ENCODE results near the gene KLK13. TPM values are rescaled to one million over a fixed set of nuclear protein-coding genes. Genes with fewer than 3 reads are reported as not detected.

The KLK13 gene
- polyA plus RNA-seq, 1 of the 3 experiments (the other 2 are of a cell fraction) = not detected

GRCh38 chr19:51031880-51032225 is 33.0 kb downstream of the KLK13 start:
- Histone ChIP-seq H3K4me1 (ENCODE audit: control insufficient read depth in 1 of 2, insufficient read depth in 2 of 2, low read depth in 1 of 2, low read length in 1 of 2) (no peaks in the 10 kb centered on the region), H3K4me3 (ENCODE audit: low read depth in 2 of 2, low read length in 1 of 2) (no peak overlapping the region), H3K27me3 (ENCODE audit: insufficient read depth) (peaks cover 47% of the 10 kb centered on the region), H3K4me2 (no peak overlapping the region), H3K36me3 (replicated peaks in 1 of 2; ENCODE audit: control insufficient read depth in 1 of 2, insufficient read depth in 2 of 2, low read length in 1 of 2) (no peaks in the 10 kb centered on the region), H3K27ac (ENCODE audit: low read depth in 2 of 2, low read length in 1 of 2) (no peak overlapping the region), H3F3A (replicated peaks; ENCODE audit: insufficient read depth) (no peaks in the 10 kb centered on the region), H3K9ac (no peak overlapping the region), H3K9me2 (no peaks in the 10 kb centered on the region), H4K20me1 (ENCODE audit: insufficient read depth) (no peaks in the 10 kb centered on the region), H3K79me2 (ENCODE audit: insufficient read depth) (no peaks in the 10 kb centered on the region), H3K9me3 (no peaks in the 10 kb centered on the region), H2AFZ (ENCODE audit: low read depth) (no peak overlapping the region)
- ChIA-PET CTCF (no interaction called here), POLR2A (no interaction called here)
- WGBS (ENCODE audit: low lambda C conversion rate) = 61% methylated on average over 4 of the region's 28 CpGs
- TF ChIP-seq TCF12 (IDR thresholded peaks at IDR 0.05) = no peak
- TF ChIP-seq GATA2 (CRISPR knock-in tag; IDR thresholded peaks at IDR 0.05) = no peak
- TF ChIP-seq FOXM1 (IDR thresholded peaks at IDR 0.05; ENCODE audit: low read depth) = no peak
- no peak for TF ChIP-seq PBX3 (IDR thresholded peaks at IDR 0.05)
- no peak for TF ChIP-seq TAF1 (IDR thresholded peaks at IDR 0.05; ENCODE audit: borderline replicate concordance, low read depth, low read length)
- no peak for TF ChIP-seq RFX5 (IDR thresholded peaks at IDR 0.05; ENCODE audit: low read length)
- TF ChIP-seq YY1 (IDR thresholded peaks at IDR 0.05; ENCODE audit: low read depth) = no peak
- no peak for TF ChIP-seq NRF1 (IDR thresholded peaks at IDR 0.05; ENCODE audit: low read depth, low read length)
- no peak for TF ChIP-seq RAD21 (IDR thresholded peaks at IDR 0.05; ENCODE audit: low read length)
- no peak for DNase-seq

GRCh38 chr19:51031220-51031879 is 33.5 kb downstream of the KLK13 start:
- Histone ChIP-seq H3K4me1 (ENCODE audit: control insufficient read depth in 1 of 2, insufficient read depth in 2 of 2, low read depth in 1 of 2, low read length in 1 of 2) (no peaks in the 10 kb centered on the region), H3K9me2 (no peaks in the 10 kb centered on the region), H3K4me3 (ENCODE audit: low read depth in 2 of 2, low read length in 1 of 2) (no peak overlapping the region), H4K20me1 (ENCODE audit: insufficient read depth) (no peaks in the 10 kb centered on the region), H3K4me2 (no peak overlapping the region), H3F3A (replicated peaks; ENCODE audit: insufficient read depth) (no peaks in the 10 kb centered on the region), H3K36me3 (replicated peaks in 1 of 2; ENCODE audit: control insufficient read depth in 1 of 2, insufficient read depth in 2 of 2, low read length in 1 of 2) (no peaks in the 10 kb centered on the region), H3K27me3 (ENCODE audit: insufficient read depth) (peaks cover 51% of the 10 kb centered on the region), H3K27ac (ENCODE audit: low read depth in 2 of 2, low read length in 1 of 2) (no peak overlapping the region), H2AFZ (ENCODE audit: low read depth) (no peak overlapping the region), H3K9me3 (no peaks in the 10 kb centered on the region), H3K9ac (no peak overlapping the region), H3K79me2 (ENCODE audit: insufficient read depth) (no peaks in the 10 kb centered on the region)
- TF ChIP-seq TAF1 (IDR thresholded peaks at IDR 0.05; ENCODE audit: borderline replicate concordance, low read depth, low read length) (no peak), RAD21 (IDR thresholded peaks at IDR 0.05; ENCODE audit: low read length) (no peak), FOSL2 (IDR thresholded peaks at IDR 0.05; ENCODE audit: borderline replicate concordance, low read depth) (no peak), USF1 (IDR thresholded peaks at IDR 0.05; ENCODE audit: borderline replicate concordance, low read depth) (no peak), PBX3 (IDR thresholded peaks at IDR 0.05) (no peak), NFIC (IDR thresholded peaks at IDR 0.05; ENCODE audit: borderline replicate concordance) (no peak), YY1 (IDR thresholded peaks at IDR 0.05; ENCODE audit: low read depth) (no peak), GABPA (IDR thresholded peaks at IDR 0.05; ENCODE audit: low read depth) (no peak), MEF2A (IDR thresholded peaks at IDR 0.05; ENCODE audit: borderline replicate concordance, low read depth) (no peak), TCF12 (IDR thresholded peaks at IDR 0.05) (no peak), USF2 (IDR thresholded peaks at IDR 0.05; ENCODE audit: borderline replicate concordance, low read depth, low read length) (no peak), NRF1 (IDR thresholded peaks at IDR 0.05; ENCODE audit: low read depth, low read length) (no peak), EP300 (IDR thresholded peaks at IDR 0.05; ENCODE audit: borderline replicate concordance in 1 of 2, low read depth in 1 of 2, low read length in 1 of 2) (no peak)
- TF ChIP-seq, protein P1, sequence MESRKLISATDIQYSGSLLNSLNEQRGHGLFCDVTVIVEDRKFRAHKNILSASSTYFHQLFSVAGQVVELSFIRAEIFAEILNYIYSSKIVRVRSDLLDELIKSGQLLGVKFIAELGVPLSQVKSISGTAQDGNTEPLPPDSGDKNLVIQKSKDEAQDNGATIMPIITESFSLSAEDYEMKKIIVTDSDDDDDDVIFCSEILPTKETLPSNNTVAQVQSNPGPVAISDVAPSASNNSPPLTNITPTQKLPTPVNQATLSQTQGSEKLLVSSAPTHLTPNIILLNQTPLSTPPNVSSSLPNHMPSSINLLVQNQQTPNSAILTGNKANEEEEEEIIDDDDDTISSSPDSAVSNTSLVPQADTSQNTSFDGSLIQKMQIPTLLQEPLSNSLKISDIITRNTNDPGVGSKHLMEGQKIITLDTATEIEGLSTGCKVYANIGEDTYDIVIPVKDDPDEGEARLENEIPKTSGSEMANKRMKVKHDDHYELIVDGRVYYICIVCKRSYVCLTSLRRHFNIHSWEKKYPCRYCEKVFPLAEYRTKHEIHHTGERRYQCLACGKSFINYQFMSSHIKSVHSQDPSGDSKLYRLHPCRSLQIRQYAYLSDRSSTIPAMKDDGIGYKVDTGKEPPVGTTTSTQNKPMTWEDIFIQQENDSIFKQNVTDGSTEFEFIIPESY (IDR thresholded peaks at IDR 0.05; ENCODE audit: borderline replicate concordance, low read depth) = no peak
- TF ChIP-seq, protein P2, sequence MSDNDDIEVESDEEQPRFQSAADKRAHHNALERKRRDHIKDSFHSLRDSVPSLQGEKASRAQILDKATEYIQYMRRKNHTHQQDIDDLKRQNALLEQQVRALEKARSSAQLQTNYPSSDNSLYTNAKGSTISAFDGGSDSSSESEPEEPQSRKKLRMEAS (IDR thresholded peaks at IDR 0.05; ENCODE audit: low read depth) = no peak
- WGBS (ENCODE audit: low lambda C conversion rate) = 17% methylated on average over 7 of the region's 7 CpGs
- CTCF ChIA-PET = no interaction called here
- peak; percentile 6 for DNase-seq
- POLR2A ChIA-PET = no interaction called here

Data from SK-N-SH (cell line).